ENCODE measurements around the gene MED10.

DNA sequence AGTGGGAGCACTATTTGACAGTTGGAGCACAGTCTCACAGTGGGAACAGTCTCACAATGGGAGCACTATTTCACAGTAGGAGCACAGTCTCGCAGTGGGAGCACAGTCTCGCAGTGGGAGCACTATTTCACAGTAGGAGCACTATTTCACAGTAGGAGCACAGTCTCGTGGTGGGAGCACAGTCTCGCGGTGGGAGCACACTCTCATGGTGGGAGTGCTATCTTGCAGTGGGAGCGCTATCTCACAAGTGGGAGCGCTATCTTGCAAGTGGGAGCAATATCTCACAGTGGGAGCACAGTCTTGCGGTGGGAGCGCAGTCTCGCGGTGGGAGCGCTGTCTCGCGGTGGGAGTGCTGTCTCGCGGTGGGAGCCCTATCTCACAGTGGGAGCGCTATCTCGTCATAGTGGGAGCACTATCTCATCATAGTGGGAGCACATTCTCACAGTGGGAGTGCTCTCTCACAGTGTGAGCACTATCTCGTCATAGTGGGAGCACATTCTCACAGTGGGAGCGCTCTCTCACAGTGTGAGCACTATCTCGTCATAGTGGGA, 56.1 kb downstream of the MED10 start:
- TF ChIP-seq, protein P1, sequence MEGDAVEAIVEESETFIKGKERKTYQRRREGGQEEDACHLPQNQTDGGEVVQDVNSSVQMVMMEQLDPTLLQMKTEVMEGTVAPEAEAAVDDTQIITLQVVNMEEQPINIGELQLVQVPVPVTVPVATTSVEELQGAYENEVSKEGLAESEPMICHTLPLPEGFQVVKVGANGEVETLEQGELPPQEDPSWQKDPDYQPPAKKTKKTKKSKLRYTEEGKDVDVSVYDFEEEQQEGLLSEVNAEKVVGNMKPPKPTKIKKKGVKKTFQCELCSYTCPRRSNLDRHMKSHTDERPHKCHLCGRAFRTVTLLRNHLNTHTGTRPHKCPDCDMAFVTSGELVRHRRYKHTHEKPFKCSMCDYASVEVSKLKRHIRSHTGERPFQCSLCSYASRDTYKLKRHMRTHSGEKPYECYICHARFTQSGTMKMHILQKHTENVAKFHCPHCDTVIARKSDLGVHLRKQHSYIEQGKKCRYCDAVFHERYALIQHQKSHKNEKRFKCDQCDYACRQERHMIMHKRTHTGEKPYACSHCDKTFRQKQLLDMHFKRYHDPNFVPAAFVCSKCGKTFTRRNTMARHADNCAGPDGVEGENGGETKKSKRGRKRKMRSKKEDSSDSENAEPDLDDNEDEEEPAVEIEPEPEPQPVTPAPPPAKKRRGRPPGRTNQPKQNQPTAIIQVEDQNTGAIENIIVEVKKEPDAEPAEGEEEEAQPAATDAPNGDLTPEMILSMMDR (IDR thresholded peaks at IDR 0.05; ENCODE audit: low read depth, low read length): no peak
- TF ChIP-seq, protein P2, sequence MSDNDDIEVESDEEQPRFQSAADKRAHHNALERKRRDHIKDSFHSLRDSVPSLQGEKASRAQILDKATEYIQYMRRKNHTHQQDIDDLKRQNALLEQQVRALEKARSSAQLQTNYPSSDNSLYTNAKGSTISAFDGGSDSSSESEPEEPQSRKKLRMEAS (IDR thresholded peaks at IDR 0.05; ENCODE audit: low read depth, low read length): no peak
- TF ChIP-seq POLR2A (IDR thresholded peaks at IDR 0.05; ENCODE audit: extremely low read depth, insufficient read length) (no peak), MYC (IDR thresholded peaks at IDR 0.05; ENCODE audit: low read depth, low read length) (no peak)

Data from NB4 (cell line).